ENCODE results near the gene PLIN4.
"Not testable (repeated sequence)": the region's sequence is repeated elsewhere in the genome, so short reads cannot be mapped to it uniquely, and the experiment has no call there.

The PLIN4 gene

DNA sequence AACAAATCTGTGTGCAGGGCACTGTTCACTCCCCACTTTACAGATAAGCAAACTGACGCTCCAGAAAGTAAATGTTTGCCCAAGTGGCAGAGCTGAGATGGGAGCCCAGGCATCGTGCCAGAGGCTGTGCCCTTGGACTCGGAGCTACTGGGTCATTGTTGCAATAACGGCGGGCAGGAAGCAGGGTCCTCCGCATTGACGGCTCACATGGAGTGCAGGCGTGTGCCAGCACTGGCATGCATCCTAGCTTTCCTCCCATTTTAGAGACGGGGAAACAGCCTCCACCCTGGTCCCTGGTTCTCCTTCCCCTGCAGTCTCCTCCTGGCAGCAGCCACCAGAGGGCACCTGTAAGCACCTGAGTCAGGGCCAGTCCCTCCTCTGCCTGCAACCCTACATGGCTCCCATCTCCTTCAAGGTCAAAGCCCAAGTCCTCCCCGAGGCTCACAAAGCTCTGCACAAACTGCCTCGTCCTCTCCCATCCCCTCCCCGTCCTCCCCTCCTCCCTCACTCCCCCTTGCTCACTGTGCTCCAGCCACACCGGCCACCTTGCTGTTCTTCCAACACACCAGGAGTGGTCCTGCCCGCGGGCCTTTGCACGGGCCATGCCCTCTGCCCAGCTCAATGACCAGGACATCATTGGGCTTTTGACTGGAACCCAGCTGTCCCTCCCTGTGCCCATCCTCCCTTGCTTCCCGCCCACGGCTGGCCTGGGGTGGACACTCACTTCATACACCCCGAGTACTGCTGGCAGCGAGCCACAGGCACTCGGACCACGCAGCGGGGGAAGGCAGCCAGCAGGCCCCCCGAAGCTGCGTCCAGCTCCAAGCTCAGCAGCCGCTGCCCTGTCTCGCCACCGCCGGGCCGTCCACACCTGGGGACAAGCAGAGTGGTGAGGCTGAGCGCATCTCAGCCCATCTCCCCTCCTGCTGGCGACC lies 29.3 kb upstream of the PLIN4 start:
- no peak for DNase-seq

DNA sequence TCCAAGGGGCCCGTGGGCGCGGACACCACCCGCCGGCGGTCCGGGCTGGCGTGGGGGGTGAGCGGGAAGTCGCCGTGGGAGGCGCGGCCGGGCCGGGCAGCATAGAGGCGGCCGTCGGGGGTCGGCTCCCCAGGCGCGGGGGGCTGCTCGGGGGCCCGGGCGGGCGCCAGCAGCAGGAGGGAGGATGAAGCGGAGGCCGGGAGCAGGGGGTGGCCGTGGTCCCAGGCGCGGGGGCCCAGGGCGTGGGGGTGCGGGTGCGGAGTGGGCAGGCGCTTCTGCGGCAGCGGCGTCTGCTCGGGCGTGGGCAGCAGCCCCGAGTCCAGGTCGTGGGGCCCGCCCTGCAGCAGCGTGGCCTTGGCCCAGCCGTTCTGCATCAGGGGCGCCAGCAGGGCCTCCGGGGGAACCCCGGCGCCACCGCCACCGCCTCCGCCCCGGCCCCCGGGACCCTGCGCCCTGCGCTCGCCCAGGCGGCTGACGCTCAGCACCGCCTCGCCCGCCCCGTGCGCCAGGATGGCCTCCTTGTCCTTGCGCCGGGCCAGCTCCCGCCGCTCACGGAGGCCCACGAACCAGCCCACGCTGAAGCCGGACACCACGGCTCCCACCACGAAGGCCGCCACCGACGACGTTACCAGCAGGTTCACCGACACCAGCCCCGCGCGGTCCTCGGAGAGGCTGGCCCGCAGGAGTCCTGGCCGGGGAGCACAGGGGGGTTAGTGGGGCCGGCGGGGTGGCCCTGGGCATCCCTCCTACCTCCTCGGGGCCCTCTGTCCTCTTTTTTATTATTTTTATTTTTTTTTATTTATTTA lies 25.8 kb upstream of the PLIN4 start:
- DNase-seq, result no peak

DNA sequence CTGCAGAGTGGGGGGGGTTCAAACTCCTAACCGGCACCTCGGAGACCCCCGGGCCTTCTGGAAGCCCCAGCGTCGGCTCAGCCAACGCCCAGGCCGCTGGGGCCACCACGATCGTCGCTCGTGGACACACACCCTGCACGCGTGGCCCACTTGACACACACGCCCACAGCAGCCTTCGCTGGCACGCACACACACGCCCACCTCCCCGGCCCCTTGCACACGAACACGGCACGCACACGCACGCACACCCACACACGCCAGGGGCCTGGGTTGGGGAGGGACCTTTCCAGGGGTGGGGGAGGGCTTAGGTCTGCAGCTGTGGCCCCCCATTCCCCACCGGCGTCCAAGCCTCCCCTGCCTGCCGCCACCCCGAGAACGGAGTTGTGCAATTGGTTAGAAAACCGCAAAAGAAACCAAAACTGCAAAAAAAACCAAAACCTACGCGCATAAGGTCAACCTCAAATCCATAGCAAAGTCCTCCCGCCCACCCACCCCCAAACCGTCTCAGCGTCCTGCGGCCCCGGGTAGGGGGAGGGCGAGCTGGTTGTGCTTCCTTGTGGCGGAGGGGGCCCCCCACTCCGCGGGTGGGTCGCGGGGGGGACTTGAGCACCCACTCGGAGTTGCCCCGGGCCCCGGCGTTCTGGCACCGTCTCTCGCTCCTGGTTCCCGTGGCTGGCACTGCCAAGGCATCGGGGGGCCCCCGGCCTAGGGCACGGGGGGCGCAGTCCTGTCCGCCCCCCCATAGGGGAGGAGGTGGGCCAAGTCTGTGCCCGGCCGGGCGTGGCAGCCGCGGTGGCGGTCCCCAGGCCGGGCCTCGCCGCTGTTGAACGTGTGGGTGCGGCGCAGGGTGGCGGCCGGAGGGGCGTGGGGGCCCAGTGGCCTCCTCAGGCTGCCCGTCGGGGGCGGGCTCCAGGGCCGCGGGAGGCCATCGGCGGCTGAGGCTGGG lies 24.9 kb upstream of the PLIN4 start:
- DNase-seq, result no peak

DNA sequence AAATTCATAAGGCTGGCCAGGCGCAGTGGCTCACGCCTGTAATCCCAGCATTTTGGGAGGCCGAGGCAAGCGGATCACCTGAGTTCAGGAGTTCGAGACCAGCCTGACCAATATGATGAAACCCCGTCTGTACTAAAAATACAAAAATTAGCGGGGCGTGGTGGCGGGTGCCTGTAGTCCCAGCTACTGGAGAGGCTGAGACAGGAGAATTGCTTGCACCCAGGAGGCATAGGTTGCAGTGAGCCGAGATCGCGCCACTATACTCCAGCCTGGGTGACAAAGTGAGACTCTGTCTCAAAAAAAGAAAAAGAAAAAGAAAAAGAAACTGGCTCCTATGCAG lies 23.5 kb upstream of the PLIN4 start:
- not testable (repeated sequence) for DNase-seq

DNA sequence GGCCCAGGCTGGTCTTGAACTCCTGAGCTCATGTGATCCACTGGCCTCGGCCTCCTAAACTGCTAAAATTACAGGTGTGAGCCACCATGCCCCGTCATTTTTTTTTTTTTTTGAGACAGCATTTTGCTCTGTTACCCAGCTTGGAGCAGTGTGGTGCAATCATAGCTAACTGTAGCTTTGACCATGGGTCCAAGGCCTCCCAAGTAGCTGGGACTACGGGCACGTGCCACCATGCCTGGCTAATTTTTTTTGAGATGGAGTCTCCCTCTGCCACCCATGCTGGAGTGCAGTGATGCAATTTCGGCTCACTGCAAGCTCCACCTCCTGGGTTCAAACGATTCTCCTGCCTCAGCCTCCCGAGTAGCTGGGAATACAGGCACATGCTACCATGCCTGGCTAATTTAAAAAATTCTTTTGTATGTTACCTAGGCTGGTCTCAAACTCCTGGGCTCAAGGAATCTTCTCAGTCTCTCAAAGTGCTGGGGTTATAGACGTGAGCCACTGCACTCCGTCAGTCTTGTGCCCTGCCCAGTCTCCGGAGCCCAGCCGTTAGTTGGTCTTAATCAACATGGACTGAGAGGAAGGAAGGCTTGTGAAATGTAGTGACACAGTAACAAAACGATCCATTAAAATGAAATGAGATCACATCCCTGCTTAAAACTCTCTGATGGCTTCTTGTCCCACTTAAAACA lies 23.0 kb upstream of the PLIN4 start:
- no peak for DNase-seq

DNA sequence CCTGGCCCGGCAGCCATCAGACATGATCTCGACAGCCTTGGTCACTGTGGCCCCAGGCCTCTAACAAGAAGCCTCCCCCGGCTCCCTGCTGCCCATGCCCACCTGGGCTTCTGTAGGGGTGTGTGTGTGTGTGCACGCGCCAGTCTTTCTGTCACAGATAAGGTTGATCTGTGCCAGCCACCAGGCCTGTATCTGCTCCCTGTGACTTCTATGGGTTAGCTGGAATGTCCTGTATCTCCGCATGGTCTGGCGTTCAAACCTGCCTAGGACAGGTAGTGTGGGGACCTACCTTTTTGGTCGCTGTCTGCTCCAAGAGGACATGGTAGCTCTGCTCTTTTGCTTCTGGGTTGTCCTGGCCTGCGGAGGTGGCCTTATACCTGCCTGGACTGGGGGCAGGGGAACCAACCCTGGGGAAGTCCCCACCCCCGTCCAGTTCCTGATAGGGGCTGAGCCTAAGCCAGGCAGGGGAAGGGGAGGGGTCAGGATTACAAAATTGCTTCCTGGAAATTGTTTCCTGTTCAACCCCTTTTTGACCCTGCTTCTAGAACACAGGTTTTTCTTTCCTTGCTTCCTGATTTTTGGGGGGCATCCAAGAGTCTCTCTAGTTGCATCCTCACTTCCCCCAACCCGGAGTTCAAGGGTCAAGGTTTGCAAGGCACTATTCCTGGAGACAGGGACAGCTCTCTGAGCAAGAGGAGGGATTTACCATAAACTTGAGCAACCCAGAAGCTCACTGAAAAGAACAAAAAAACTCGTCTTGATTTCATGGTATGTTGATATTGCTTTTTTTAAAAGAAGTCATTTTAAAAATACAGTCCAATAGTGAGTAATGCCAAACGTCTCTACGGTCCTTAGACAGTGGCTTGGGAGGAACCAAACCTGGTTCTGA lies 21.7 kb upstream of the PLIN4 start, which contains the start of gene LRG1:
TSS of gene LRG1 (minus strand) at position 344 of the 889 bp plus-strand sequence. CDS start at position 321, 23 bp downstream.
- DNase-seq, result no peak

DNA sequence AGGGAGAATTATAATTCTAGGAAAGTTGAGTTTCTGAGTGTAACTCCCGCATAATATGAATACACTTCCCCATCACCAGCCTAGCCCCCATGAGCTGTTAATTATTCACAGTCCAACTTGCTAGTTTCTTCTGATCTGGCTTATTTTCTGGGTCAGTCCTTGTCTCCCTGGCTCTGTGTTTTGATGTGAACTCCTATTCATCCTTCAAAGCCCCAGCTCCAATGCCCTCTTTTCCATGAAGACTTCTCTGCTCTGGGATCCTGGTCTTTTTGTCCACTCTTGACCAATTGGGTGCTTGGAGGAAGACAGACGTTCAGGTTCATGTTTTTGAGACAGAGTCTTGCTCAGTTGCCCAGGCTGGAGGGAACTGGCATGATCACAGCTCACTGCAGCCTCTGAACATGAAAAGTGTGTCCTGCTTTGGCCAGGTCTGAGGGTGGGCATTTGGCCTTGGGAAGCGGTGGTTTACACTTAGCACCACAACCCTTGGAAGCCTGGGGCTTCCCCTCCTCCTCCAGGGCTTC lies 20.9 kb upstream of the PLIN4 start:
- no peak for DNase-seq

DNA sequence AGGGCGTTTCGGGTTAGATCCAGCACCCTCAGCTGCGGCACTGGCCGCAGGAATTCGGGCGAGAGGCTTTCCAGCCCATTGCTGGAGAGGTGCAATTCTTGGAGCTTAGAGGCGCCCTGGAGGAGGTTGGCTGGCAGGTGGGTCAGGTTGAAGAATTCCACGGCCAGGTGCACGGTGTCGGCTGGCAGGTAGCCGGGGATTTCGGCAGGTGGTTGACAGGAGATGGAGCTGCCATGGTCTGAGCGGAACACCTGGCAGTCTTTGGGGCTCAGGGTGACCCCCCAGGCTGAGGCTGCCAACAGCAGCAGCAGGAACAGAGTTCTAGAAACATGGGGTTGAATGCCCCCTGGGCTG lies 20.3 kb upstream of the PLIN4 start:
- DNase-seq, result no peak

DNA sequence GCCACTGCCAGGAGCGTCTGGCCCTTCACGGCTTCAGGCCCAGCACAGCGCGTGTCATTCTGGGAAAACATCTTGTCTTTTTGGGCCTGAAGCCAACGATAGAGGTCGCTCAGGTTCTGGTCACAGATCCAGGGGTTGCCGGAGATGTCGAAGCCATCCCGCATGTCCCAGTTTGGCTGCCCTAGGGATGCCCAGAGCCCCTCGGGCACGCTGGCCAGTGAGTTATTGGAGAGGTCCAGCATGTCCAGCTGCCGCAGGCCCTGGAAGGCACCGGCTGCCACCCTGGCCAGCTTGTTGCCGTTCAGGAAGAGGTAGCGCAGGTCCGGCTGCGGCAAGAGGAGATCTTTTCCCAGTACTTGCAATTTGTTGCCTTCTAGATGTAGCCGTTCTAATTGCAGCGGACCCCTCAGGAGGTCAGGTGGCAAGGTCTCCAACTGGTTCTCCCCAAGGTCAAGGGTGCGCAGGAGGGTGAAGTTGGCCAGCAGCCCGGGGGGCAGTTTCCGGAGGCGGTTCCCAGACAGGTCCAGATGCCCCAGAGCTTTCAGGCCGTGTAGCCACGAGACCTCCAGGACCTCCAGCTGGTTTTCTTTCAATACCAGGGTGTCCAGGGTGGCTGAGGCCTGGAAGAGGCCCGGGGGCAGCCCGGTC lies 19.8 kb upstream of the PLIN4 start:
- DNase-seq, result no peak

DNA sequence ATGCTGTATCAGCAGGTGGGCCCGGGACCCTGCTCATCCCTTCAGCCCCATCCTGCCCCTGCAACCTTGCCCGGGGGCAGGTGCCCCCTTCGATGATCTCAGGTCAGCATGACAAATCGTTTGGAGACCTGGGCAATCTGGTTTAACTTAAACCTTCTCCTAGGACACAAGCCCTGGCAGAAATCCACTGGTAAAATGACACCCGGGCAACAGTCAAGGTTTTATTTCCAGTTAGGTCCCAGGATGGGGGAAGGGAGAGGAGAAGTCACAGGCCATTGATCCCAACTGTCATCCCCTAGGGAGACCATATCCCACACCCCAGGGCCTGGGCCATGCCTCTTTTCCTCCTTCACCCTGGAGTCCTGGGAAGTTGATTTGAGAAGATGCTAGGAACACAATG lies 18.5 kb upstream of the PLIN4 start:
- no peak for DNase-seq

DNA sequence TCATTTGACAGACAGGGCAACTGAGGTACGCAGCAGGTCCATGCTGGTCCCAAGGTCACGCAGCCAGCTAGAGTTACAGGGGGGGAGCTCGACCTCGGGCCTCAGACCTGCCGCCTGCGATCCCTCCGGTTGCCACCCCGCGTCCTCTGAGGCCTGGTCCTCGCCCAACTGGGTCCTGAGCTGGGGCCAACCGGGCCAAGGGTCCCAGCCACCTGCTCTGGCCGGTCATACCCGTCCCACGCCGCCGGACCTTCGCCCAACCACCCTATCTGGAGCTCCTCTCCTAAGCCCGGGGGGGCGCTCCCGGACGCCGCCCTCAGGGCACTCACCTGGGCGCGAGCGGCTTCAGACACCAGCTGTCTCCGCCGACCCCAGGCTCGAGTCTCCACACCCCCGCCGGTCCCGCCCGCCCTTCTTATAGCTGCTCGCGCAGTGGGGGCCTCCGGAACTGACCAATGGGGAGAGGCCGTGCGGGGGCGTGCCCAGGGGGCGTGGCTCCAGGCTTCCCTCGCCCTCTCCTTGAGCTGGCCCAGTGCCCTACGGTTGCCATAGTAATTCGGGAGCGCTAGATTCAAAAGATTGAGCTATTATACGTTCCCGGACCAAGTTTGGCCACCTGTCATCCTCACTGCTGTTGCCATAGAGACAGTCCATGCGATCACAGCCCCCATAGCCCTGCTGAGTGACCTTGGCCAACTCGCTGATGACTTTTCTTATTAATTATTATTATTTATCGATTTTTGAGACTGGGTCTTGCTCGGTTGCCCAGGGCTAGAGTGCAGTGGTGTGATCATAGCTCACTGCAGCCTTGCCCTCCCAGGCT lies 16.8 kb upstream of the PLIN4 start, which contains the start of gene PLIN5:
TSS of gene PLIN5 (minus strand) at position 389 of the 823 bp plus-strand sequence. CDS start 1,150 bp downstream, outside the sequence.
- DNase-seq, result peak; percentile 70

DNA sequence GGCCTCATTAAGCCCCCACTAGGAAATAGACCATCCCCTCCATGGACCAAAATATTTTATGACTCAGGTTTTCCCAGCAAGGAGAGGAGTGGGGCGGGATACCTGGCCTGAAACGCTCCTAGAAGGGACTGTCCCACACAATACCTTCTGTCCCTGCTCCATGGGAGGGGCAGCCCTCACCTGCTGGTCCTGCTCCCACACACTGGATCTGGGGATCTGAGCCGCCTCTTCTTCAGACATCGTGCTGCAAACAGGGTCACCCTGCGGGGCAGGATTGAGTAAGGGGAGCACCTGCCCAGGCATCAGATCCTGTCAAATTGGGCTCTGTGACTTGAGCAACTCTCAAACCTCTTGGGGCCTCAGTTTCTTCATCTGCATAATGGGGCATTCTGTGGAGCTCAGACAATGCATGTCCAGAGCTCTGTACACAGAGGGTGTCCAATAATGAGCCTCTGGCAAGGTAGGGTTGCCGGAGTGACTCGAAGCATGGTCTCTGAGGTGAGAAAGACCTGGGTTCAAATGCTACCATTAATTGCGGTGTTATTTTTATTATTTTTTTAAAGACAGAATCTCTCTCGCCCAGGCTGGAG lies 15.6 kb upstream of the PLIN4 start:
- no peak for DNase-seq

DNA sequence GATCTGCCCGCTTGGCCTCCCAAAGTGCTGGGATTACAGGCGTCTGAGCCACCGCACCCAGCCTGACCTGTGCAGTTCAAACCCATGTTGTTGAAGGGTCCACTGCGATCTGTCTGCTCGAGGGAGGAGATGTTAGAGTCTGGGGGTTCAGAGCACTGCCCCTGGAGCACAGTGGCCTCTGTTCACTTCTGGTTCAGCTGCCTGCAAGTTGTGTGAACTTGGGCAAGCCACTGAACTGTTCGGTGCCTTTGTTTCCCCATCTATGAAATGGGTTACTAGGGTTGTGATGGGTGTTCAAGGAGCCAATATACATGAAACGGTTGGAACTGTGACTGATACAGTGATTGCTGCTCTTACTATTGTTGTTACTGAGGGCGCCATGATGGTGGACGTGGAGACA lies 15.0 kb upstream of the PLIN4 start:
- DNase-seq, result no peak

DNA sequence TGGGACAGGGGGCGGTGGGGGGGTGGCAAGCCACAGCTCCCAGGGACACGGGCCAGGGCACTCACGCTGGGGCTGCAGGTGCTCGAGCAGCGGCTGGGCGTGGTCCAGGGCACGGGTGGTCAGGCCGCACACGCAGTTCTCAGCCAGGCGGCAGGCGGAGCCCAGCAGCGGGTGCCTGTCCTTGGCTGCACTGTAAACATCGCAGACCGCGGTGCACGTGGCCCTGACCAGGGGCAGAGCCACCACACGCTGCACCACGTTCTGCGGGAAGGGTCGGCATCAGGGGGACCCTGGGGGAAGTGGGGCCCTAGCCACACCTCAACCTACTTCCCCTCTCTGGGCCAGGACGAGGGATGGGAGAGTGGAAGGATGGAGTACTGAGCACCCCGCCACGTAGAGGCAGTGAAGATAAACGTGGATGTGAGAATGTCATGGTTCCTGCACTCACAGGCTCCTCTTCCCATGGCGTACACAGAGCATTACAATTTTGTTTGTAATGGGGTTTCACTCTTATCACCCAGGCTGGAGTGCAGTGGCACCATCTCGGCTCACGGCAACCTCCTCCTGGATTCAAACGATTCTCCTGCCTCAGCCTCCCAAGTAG lies 13.4 kb upstream of the PLIN4 start:
- no peak for DNase-seq

DNA sequence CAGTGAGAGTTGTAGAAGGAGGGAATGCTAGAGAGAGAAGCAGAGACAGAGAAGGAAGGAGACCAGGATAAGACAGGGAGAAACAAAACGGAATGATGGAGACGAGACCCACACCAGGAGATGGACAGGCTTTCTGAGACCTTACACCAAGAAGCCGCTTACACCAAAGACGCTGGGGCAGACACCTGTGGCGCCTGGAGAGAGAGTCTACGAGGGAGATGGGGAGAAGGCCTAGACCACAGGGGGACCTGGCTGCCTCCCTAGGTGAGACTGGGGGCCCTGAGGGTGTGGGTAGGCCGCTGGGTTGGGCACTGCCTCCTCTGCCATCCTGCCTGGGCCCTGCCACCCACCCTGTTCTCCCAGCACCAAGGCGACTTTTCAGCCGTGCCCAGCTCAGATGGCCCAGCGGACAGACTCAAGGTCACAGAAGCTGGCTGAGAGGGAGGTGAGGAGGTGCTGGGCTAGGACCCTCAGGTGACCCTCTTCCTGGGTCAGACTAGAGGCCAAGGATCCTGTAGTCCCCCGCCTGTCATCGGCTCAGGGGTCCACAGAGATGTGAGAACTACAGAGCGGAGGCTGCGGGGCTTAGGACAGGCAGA lies 11.7 kb upstream of the PLIN4 start:
- DNase-seq, result no peak

DNA sequence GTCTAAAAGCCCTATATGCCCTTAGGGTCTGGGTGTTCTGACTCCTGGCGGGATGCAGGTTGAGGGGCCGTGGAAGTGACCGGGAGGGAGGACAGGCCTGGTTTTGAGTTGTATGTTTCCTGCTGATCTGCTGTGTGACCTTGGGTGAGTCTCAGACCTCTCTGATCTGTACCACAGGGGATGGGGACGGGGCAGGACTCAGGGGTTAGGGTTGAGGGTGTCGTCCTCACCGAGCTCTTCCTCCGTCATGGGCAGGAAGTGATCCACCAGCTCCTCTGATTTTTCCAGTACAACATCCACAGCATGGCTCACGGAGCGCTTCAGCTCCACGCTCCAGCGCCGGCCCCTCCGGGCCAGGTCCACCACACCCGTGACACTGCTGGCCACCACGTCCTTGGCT lies 10.6 kb upstream of the PLIN4 start:
- no peak for DNase-seq

DNA sequence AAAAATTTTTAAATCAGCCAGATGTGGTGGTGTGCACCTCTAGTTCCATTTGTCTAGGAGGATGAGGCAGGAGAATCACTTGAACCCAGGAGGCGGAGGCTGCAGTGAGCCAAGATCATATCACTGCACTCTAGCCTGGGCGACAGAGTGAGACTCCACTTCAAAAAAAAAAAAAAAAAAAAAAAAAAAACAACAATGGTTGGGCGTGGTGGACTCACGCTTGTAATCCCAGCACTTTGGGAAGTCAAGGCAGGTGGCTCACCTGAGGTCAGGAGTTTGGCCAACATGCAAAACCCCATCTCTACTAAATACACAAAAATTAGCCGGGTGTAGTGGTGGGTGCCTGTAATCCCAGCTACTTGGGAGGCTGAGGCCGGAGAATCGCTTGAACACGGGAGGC lies 9.1 kb upstream of the PLIN4 start:
- DNase-seq, result not testable (repeated sequence)

DNA sequence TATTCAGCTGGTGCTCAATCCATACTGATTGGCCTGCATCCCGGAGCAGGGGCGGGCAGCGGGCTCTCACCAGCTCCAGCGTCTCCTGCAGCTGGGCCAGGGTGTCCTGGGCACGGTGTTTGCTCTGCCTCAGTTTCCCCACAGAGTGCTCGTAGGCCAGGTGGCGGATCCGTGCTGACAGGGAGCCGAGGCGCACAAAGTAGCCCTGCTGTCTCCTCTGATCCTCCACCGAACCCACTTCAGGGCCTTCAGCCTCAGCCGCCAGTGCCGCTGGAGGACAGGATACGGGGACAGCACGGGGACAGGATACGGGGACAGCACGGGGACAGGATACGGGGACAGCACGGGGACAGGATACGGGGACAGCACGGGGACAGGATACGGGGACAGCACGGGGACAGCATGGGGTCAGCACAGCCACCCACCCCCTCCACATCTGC lies 7.3 kb upstream of the PLIN4 start:
- no peak for DNase-seq

All from NCI-H1048 (cell line).